ENCODE data around the gene CHST13.

The CHST13 gene, protein sequence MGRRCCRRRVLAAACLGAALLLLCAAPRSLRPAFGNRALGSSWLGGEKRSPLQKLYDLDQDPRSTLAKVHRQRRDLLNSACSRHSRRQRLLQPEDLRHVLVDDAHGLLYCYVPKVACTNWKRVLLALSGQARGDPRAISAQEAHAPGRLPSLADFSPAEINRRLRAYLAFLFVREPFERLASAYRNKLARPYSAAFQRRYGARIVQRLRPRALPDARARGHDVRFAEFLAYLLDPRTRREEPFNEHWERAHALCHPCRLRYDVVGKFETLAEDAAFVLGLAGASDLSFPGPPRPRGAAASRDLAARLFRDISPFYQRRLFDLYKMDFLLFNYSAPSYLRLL

DNA sequence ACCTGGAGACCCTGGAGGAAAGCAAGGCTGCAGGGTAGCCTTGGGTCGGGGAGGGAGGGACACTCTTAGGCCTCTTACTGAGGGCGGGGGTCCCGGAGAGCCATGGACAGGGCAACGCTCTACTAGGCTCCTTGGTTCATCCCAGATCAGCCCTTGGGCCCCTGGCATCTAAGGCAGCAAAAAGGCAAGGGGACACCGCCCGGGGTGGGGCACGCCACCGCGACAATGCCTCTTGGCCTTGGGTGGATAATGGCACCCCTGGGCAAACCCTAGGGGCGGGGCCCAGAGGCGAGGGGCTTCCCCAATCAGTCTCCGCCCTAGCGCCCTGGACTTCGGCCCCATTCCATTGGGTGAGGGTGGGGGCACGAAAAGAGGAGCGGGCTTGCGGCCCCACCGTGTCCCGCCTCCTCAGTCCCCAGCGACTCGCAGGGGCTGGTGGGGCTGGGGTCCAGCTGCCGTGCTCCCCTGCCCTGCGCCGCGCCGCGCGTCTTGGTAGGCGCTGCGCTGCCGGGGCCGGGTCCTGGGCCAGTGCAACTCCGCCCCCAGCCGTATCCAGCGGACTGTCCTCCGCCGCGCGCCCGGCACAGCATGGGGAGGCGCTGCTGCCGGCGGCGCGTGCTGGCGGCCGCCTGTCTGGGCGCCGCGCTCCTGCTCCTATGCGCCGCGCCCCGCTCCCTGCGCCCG lies at the start of gene CHST13:
TSS of gene CHST13 (plus strand) at position 411 of the 684 bp plus-strand sequence. CDS start at position 589, 178 bp downstream.
- DNase-seq (ENCODE audit: low read depth): peak; percentile 56

DNA sequence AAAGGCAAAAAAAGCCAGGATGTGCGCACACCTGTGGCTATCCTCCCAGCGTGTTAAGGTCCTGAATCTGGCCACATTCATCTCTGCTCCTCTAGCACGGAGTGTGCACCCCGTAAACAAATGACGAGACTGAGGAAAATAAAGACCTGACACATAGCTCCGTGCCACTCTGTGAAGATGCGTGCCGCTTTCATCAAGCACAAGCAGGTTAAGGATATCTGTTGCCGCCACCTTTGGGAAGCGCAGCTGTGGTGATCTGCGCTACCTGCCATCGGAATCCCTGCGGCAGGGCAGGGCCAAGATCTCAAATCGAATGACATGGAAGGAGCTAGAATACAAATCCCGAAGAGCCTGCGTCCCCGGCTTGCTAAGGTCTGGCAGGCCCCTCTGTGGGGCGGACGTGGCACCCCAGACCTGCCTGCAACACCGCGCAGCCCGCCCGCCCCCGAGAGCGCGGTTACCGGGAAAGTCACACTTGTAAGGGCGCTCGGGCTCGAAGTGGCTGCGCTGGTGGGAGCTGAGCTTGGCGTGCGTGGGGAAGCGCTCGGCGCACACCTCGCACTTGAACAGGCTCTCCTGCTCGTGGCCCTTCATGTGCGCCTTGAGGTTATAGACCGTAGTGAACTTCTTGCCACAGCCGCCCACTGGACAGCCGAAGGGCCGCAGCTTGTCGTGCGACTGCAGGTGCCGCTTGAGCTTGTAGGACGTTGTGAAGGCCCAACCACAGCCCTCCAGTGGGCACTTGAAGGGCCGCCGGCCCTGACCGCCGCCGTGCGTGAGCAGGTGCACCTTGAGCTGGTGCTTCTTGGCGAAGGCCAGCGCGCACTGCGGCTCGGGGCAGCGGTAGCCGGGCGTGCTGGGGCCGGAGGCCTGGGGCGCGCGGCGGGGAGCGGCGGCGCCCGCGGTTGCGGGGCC lies 49.2 kb upstream of the CHST13 start:
- DNase-seq (ENCODE audit: low read depth): peak; percentile 53

DNA sequence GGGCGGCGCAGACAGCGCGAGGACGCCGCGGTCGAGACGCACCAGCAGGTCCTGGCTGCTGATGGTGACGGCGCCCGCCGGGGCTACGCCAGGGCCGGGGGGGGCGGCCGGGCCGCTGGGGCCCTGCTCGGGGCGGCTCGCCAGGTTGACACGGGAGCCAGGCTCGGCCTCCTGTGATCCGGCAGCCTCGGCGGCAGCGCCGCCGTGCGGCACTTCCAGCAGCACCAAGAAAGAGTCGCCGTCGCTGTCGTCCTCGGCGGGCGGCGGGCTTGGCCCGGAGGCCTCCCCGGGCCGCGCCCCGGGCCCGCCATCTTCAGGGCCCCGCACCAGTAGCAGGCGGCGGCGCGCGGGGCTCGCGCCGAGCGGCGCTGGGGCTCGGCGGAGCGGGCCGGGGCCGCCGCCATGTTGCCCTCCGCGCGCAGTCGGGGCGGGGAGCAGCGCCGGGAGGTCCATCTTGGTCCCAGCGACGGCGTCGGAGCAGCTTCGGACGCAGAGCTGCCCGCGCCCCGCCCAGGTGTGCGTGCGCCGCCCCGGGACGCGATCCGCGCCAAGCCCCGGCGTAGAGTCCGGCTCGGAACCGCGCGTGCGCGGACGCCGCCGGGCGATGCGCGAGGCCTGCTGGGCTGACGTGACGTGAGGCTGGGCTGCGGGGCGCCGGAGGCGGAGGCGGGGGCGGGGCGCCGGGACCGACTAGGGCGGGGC lies 48.4 kb upstream of the CHST13 start, which contains the start of gene ZXDC:
TSS of gene ZXDC (minus strand) at position 479 of the 702 bp plus-strand sequence. CDS start at position 453, 26 bp downstream.
- peak; percentile 92 for DNase-seq (ENCODE audit: low read depth)

DNA sequence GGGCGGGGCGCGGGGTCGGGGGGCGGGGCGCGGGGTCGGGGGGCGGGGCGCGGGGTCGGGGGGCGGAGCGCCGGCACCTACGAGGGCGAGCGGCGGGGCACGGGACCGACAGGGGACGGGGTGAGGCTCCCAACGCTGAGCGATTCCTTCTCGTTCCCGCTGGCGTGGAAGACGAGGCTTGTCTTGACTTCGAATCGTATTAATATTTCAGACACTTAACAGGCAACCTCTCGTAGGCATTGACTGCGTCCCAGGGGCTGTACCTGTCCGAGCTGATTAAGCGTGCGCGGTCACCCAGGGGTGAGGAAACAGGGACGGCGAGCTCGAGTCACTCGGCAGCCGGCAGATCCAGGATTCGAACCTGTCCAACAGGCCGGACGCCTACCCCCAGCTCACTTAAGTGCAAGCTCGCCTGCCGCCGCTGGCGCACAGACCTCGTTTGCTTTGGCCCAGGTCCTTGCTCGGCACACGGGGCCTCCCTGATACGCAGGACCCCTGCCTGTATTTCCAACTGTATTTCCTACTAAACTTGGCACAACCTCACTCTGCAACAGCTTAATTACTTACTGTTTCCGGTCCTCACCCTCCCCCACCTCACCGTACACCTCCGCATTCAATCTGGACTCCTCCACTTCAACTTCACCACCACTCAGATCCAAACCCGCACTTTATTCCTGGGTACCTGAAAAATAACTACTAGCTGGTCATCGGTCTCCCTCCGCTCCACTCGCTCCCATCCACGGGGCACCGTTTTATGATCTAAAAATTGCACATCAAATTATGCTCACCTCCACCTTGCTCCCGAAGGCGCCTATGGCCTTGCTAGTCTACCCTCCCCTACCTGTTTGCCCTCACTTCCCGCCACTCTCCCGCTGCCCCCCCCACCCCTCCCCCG lies 47.5 kb upstream of the CHST13 start:
- peak; percentile 43 for DNase-seq (ENCODE audit: low read depth)

DNA sequence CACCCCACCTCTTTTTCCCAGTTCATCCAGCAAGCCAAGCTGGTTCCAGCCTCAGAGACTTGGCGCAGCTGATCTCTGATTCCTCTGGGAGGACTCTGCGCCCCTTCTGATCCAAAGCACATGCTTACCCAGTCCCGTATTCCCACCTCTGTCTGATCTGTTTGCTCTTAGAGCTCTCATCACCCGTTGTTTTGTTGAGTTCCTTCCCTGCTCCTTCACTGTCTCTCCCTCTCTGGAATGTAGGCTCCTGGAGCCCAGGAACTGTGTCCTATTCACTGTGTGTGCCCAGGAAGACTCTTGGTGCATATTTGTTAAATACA lies 46.9 kb upstream of the CHST13 start:
- no peak for DNase-seq (ENCODE audit: low read depth)

DNA sequence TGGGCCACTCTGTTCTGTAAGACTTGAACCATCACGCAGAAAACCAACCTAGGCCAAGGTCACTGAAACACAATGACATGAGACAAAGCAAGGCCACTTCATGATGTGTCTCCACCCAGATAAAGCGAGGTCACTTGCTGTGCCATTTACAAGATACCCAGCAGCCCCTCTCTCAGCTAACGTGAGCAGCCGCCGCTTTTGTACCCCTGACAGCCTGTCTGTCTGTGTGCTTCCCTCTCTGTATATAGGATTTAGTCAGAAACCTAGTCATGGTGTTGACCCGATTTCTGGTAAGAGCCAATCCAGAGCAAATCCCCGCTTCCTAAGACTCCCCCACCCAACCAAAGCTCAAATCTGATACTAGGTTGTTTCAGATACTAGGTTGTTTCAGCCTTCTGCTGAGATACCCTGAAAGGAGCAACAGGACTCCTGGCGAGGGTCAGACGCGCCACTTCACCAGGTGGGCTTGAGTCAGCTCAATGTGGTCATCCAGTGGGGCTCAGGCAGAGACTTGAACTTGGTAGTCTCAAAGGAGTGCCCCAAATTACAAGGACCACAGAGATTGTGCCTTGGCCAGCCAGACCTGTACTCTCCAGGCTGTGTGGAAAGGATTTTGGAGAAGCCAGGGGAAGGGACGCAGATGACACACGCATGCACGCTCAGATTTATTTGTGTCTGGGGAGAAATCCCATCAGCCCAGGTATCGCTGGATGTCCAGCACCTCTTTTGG lies 45.2 kb upstream of the CHST13 start:
- no peak for DNase-seq (ENCODE audit: low read depth)

DNA sequence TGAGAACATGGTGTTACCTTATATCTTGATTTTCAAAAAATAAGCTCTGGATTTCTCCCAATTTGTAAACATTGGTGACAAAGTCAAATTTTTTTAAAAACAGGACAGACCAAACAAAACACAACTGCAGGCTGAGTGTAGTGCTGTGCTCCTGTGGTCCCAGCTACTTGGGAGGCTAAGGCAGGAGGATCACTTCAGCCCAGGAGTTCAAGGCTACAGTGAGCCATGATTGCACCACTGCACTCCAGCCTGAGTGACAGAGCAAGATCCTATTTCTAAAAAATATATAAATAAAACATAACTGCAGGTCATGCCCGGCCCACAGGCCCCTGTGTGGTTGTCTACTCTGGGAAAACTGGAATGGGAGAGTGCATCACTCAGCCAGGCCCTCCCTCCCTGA lies 44.3 kb upstream of the CHST13 start:
- DNase-seq (ENCODE audit: low read depth): no peak

DNA sequence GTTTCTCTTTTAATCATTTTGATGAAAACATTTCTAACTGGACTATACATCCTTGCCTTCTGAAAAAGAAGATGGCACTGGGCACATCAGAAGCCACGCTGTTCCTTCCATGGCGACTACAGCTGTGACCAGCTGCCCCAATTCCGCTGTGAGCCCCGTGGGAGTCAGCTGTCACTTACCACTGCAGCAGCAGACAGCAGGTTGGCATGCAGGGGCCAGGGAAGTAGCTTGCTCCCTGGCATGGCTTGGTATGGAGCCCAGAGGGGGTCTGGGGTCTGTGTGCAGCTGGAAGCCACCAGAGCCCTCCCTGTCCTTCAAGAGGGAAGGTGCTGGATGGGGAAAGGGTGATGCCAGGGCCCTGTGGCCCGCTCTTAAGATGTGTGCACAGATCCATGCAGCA lies 43.7 kb upstream of the CHST13 start:
- no peak for DNase-seq (ENCODE audit: low read depth)

DNA sequence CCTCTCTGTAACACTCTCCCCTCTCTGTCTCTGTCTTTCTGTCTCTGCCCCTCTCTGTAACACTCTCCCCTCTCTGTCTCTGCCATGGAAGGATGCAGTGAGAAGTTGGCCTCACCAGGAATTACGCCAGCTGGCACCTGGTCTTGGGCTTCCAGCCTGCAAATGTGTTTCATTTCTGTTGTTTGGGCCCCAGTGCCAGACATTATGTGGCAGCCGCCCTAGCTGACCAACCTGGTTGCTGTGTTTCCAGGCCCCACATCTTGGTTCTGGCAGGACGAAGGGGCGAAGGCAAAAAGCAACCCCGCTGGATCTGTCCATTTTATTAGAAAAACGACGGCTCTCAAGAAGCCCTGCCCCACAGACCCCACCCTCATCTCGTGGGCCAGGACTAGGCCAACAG lies 43.1 kb upstream of the CHST13 start:
- no peak for DNase-seq (ENCODE audit: low read depth)

DNA sequence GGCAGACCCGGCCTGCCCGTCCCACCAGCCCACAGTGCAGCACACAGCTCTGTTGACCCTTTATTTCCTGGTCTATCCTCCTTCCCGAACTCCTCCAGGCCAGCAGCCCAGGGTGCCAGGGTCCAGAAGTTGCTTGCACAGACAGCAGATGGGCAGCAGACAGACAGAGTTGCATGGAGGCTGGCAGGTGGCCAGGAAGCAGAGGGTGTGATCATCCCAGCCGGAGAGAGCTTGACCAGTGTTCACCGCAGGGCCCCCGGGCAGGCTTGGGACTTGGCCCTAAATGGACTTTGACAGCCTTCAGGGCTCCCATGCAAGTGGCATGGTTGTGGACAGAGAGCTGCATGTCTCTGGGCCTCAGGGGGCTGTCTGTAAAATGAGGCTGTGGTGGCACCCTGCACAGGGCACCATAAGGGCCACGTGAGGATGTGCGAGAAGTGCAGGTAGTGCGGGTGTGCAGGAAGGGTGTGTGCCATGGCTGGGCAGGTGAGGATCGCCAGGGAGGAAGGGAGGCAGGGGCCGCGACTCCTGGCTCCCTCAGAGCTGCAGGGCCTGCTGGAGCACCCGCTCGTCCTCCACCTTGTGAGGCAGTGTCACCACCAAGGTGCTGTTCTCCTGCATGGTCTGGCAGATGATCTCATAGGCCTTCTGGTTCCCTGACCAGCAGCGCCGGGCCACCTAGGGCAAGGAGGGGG lies 42.0 kb upstream of the CHST13 start:
- peak; percentile 31 for DNase-seq (ENCODE audit: low read depth)

DNA sequence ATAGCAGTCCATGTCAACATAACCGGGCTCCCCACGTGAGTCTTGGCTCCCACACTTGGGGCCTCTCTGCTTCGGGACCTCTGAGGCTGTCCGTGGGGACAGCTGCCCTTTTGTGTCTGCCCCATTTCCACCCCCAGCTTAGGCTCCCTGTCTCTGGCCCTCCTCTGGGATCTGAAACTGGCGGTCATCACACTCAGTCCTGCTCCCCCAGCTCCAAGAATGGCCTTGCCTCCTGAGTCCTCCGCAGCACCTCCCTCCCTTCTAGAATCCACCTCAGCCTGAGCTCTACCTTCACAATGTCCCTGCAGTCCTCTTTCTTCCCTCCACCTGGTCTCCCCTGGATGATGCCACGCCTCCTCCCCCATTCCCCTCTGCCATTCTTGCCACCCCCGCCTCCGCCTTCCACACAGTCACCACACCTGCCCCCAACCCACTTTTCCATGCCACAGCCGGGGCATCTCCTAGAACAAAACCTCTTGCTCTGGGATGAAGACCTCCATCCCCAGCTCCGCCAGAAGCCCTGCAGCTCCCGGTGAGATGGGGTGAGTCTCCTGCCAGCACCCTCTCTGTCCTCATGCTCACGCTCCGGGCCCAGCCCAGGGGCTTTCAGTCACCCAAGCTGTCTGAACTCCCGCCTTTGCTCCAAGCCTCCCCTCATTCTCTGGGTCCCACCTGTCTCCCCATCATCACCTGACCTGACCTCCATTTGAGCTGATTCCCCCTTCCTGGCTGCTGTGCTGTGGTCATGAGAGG lies 41.3 kb upstream of the CHST13 start:
- no peak for DNase-seq (ENCODE audit: low read depth)

DNA sequence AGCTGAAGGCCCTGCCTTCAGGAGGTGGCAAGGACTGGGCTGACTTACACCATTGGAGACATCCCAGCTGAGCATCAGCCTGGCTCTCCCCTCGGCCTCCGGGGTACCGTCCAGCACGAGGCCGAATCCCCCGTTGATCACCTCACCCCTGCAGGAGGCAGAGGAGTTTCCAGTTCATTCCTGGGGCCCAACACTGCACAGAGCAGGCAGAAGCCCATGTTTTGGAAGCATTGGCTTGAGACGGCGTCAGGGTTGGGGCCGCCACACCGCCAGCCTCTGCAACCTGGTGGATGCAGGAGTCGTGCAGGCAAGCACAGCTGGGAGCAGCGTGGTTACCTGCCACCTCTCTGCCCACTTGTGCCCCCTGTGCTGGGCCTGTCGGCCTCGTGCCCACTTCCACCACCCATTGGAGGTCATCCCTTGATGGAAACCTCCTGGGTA lies 40.6 kb upstream of the CHST13 start:
- DNase-seq (ENCODE audit: low read depth): no peak

DNA sequence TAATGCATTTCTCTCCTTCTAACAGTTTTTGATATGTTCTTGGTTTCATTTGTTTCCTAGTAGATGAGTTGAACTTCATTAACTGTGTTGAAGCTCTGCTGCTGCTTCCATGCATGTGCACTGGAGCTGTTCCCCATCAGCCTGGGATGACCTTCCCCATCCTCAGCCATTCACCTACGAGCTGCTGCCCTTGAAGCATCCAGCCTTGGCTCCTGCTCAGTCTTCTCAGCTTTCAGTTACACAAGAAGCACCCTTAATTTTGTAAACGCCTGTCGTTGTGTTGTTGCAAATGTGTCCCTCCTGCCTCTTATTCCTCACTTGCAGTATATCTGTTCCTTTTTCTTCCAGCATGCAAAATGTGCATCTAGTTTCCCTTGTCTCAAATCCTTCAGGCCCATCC lies 39.8 kb upstream of the CHST13 start:
- no peak for DNase-seq (ENCODE audit: low read depth)

DNA sequence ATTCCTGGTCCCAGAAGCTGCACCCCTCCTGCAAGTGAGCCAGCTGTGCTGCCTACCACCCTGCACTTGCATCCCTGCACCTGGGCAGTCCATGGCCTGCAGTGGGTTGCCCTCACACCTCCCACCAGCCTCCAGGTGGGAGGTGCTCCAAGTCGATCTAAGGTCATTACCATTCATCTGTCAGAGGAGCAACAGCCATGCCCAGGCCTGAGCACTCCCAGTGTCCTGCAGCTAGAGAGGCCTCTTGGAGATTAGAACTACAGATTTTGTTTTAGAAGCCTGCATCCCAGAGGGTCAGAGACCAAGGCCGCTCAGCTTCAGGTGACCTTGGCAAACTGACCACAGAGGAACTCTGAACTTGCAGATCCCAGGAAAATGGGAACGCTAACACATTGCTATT lies 39.3 kb upstream of the CHST13 start:
- DNase-seq (ENCODE audit: low read depth): no peak

DNA sequence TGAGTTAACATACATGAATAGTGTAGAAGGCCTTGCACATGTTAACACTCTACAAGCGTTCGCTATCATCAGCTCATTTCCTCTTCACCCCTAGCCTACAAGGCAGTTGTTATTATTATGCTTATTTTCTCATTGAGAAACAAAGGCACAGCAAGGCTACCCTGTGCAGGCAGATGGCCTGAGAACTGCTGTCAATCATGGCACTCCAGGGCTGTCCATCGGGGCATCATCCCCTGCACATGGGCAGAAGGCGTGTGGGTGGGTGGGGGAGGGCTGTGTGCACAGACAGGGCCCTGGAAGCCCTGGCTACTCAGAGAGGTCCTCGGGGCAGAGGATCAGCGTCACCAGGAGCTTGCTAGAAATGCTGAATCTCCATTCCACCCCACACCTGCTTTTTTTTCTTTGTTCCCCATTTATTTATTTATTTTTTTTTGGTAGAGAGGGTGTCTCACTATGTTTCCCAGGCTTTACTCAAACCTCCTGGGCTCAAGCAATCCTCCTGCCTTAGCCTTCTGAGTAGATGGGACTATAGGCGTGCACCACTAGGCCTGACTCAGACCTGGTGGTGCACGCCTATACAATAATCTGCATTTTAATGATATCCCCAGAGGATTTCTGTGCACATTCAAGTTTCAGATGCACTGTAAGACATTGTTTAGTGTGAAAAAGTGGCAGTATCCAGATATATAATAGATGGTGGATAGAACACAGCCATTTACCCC lies 38.6 kb upstream of the CHST13 start:
- DNase-seq (ENCODE audit: low read depth): no peak

DNA sequence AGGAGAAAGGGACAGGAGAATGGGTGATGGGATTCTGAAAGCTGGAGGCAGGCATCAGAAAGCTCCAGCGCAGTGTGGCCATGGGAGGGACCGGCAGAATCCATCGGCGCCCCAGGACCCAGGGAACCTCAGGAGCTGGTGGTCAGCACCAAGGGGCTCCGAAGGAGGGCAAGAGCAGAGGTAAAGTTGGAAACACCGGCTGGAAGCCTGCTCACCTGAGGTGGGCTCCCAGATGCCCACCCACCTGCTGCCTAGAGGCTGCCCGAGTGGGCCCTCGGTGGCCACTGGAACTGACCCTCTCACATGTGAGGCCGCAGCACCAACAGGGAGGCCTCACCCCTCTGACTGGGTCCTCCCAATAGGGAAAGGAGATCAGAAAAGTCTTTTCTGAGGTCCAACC lies 38.0 kb upstream of the CHST13 start:
- no peak for DNase-seq (ENCODE audit: low read depth)

DNA sequence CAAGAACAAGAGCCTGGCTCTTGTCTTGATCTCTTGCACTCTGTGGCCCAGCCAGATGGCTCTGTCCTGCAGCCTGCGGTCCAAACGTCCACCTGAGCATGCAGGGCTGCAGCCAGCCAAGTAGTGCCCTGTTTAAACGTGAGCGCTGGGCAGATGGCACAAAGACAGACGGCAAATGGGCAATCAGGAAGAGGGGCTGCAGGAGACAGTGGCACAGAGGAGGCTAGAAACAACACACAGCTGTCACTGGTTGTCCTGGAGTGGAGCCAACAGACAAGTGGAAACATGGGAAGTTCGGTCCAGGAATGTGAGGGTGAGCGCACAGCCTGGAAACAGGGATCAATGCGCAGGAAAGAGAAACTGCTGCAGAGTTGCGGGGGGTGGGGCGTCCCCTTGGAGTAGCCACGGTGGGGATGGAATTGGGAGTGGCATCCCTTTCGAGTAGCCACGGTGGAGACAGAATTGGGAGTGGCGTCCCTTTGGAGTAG lies 37.6 kb upstream of the CHST13 start:
- no peak for DNase-seq (ENCODE audit: low read depth)

All from iris pigment epithelial cell (primary cell).